NOMO-1 (cell line): ENCODE data around the gene GMNC.
"Not testable (repeated sequence)": the region's sequence is repeated elsewhere in the genome, so short reads cannot be mapped to it uniquely, and the experiment has no call there.

Source experiments
- DNase-seq, 2 experiments: peaks; one replicate each; lab custom pipeline; 2025; ENCODE audit not compliant: unreplicated experiment in 2 of 2; lab: John Stamatoyannopoulos, UW

The GMNC gene, protein sequence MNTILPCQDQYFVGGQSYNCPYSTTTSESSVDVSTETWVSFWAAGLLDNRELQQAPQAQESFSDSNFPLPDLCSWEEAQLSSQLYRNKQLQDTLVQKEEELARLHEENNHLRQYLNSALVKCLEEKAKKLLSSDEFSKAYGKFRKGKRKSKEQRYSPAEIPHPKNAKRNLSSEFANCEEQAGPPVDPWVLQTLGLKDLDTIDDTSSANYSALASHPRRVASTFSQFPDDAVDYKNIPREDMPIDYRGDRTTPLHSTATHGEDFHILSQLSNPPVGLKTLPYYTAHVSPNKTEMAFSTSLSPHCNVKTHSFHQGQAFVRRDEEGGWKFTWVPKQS

DNA sequence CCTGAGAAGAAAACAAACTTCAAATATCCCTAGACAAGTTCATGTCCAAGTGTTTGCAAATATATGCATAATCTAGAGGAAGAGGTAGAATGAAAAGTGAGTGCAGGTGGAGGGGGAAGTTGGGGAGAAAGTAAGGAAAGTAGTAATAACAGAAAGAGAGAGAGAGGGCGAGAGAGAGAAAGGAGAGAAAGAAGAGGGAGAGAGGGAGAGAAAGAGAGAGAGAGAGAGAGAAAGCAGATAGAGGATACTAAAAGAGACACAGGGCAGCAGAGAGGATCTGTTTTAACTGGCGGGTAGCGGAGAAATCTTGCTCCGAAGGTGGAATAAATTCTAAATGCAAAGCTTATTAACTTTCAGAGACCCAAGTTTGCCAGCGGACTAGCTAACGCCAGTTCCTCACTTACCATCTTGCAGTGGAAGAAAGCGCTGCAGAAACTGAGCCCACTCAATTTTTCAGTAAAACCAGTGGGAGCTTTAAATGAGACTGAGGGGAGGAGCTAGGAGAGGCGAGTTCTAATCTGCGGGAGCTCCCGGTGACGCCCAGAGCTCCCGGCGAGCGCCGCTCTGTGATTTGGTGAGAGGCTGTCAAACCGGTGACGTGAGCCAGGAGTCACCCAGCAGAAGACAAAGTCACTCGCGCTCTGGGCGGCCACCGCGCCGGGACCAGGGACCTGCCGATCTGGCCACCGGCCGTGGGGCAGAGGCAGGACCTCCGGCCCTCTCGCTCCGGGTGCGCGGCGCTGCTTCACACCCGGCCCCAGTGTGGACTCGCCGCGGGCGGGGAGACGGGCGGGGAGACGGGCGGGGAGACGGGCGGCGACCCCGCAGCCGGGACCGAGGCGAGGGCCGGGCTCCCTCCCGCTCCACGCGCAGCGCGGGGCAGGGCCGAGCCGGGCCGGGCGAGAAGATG is at the start of gene GMNC:
TSS of gene GMNC (minus strand) at position 486 of the 910 bp plus-strand sequence. CDS start at position 407, 79 bp downstream.
- peak; percentile 62 to 72 for DNase-seq

- DNase-seq, result no peak
Measured at GRCh38 chr3:190911382-190911781, 48.9 kb upstream of the GMNC start.

- DNase-seq, result no peak
Measured at GRCh38 chr3:190909908-190910307, 47.4 kb upstream of the GMNC start.

DNA sequence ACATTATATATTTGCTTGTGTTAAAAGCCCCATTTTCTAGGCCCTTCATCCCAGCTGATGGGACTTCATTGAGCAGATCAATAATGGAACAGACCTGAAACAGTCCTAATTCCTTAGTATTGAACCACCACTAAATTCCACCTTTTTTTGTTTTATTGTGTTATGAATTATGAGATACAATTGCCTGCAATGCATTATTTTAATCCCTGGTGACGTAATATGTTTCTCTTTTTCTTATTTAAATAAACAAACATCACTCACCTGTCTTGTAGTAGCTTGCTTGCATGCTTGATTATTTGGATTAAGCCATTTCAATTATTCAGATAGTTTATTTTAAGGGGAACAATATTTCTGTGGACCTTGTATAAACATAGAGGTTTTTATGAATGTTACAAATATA is 40.7 kb upstream of the GMNC start:
- no peak for DNase-seq

DNA sequence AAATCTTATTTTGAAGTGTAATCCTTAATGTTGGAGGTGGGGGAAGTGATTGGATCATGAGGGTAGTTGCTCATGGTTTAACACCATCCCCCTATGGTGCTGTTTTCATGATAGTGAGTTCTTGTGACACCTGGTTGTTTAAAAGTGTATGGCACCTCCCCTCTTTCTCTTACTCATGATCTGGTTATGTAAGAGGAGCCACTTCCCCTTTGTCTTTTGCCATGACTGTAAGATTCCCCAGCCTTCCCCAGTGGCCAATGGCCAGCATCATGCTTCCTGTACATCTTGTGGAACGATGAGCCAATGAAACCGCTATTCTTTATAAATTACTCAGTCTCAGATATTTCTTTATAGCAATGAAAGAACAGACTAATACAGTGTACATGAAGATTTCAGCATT is 39.8 kb upstream of the GMNC start:
- peak; percentile 48 to 71 for DNase-seq

DNA sequence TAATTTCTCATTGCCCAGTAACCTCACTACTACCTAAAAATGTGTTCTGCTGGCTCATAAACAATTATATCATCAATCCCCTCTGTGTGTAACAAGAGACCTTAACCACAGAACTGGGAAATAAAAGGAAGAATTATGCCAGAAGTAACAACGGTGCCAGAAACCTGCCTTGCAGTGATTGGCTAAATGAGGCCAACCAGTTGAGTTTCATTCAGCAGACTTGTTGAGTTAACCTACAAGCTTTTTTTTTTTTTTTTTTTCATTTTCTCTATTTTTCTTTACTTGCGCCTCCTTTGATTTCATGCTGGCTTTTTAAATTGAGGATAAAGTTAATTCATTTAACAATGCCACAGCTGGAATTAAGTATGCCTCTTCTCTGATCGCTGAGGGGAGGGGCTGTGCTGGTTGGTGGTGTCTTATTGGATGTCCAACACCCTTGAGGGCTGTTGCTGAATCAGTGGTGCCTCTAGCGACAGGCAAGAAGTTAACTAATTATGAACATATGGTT is 30.0 kb upstream of the GMNC start:
- no peak for DNase-seq

GRCh38 chr3:190886945-190887344 is 24.5 kb upstream of the GMNC start:
- DNase-seq, result peak; percentile 54 to 90

DNA sequence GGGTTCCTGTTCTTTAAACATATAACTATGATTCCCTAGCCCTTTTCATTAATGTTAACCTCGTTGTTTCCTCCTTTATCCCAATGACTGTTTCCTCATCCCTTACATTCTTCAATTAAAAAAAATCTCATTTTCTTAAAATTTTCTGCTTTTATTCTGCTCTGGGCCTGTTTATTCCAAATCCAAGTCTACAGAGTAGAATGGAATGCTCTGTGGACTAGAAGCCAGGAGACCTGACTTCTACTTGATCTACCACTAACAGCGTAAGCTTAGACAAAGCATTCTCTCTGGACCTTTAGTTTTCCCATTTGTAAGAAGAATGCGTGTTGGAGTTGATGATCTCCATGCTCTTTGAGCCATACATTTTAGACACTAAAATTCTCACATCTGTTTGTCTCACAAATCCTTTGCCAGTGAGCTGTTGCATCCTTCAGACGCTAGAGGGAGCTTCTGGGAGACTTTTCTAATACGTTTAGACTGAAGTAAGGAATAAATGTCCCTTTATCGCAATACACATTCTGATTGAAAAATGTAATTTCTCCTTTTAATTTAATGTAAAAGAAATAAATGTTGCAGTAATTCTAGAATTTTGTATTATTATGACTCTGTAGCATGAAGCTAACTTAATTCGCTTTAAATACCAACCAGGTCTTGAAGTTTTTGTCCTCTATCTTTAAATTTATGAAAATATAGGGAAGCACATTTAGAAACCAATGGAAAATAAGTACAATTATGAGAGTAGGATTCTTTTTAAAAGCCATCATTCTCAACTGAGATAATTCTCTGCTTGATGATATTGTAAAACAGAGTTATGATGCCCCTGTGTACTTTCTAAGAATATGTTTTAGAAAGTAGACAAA is 21.7 kb upstream of the GMNC start:
- peak in 1 of 2 experiments; percentile 63 for DNase-seq

DNA sequence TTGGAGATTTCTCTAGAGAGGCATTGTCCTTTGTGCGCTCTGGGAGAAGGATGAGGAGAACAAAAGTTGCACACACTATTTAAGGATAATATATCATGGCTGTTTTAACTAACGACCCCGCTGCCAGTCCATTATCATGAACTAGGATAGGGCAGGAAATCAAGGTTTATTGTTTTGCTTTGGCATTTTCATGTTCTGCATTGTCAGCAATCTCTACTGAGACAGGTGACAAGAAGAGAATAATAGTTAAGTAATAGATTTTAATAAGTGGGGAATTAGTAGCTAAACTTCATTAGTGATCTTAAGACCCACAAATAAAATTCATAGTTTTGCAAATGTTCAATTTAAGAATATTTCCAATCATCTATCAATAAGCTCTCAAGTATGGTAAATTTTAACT is 20.6 kb upstream of the GMNC start:
- DNase-seq, result no peak

GRCh38 chr3:190877925-190878324 is 15.4 kb upstream of the GMNC start:
- DNase-seq, result no peak

GRCh38 chr3:190876433-190876832 is 13.9 kb upstream of the GMNC start:
- not testable (repeated sequence) for DNase-seq

DNA sequence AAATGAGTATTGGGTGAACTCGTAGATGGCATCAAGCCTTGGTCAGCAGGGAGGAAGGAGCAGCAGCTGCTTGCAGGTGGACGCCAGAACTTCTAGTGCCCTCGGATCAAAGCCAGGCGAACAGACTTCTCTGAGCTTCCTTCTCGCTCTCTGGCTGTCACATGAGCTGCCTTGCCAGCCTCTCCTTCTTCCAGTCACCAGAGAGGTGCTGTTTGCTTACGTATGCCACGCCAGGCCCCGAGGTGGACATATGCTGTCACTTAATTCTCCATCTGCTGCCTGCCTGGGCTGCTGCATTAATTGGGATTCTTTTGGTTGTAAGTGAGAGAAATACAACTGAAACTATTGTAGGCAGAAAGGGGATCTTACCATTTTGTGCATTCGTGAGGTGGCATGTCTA is 12.6 kb upstream of the GMNC start:
- not testable (repeated sequence) for DNase-seq

- DNase-seq, result no peak
Measured at GRCh38 chr3:190870127-190870526, 7.6 kb upstream of the GMNC start.

GRCh38 chr3:190867071-190867470 is 4.6 kb upstream of the GMNC start:
- no peak for DNase-seq

- no peak for DNase-seq
Measured at GRCh38 chr3:190865828-190866227, 3.3 kb upstream of the GMNC start.

GRCh38 chr3:190865419-190865818 is 2.9 kb upstream of the GMNC start:
- DNase-seq, result no peak

- no peak for DNase-seq
Measured at GRCh38 chr3:190864002-190864401, 1.5 kb upstream of the GMNC start.

DNA sequence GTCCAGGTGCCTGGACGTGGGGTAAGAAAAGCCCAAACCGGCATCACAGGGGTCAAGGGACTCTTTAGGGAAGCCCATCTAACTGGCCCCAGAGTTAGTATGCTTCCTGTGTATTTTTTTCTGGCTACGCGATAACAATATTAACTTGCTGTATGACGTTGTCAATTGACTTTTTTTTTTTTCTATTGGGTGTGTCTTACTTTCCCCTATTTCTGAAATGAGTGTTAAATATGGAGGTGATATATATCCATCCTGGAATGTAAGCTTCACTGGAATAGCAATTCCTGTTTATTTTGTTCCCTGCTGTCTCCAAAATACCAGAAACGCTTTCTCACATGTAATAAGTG is 598 bp upstream of the GMNC start:
- no peak for DNase-seq

DNA sequence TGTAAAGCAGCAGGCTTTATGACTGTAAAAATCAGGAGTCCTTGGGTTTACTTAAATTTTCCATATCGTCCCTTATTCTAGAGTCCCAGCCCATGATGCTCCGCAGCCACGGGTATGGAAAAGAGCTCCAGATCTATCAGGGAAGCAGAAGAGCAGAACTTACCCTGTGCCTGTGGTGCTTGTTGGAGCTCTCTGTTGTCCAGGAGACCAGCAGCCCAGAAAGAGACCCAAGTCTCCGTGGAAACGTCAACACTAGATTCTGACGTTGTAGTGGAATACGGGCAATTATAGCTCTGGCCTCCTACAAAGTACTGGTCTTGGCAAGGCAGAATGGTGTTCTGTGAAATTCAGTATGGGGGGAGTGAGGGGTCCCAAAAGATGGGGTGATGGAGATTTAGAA is 2.0 kb downstream of the GMNC start:
- DNase-seq, result no peak

GRCh38 chr3:190855151-190855550 is 7.3 kb downstream of the GMNC start:
- DNase-seq, result no peak

- DNase-seq, result peak; percentile 68 to 95
Measured at GRCh38 chr3:190854062-190854461, 8.4 kb downstream of the GMNC start.
